HS-27A (cell line): ENCODE results near the gene TMEM11.
"Not testable (repeated sequence)": the region's sequence is repeated elsewhere in the genome, so short reads cannot be mapped to it uniquely, and the experiment has no call there.

ENCODE experiments used
- DNase-seq: peaks from one replicate; pipeline ENCODE4 v3.0.0-alpha.2; 2012; ENCODE audit warnings: low read depth, missing footprints

TMEM11 gene

GRCh38 chr17:21210411-21211076 lies 3.4 kb downstream of the TMEM11 start:
- DNase-seq, result no peak

- DNase-seq, result no peak
These were observed 4.3 kb downstream of the TMEM11 start for GRCh38 chr17:21209511-21210175.

- DNase-seq, result no peak
These were observed 5.6 kb downstream of the TMEM11 start for GRCh38 chr17:21208352-21208751.

- no peak for DNase-seq
These were observed 9.0 kb downstream of the TMEM11 start for GRCh38 chr17:21204935-21205334.

- DNase-seq, result no peak
These were observed 11.4 kb downstream of the TMEM11 start for GRCh38 chr17:21202512-21202911.

- no peak for DNase-seq
These were observed 12.1 kb downstream of the TMEM11 start for GRCh38 chr17:21201874-21202273.

- no peak for DNase-seq
These were observed 12.7 kb downstream of the TMEM11 start for GRCh38 chr17:21201298-21201595.

GRCh38 chr17:21200590-21201297 lies 13.2 kb downstream of the TMEM11 start:
- DNase-seq, result no peak

- no peak for DNase-seq
These were observed 14.1 kb downstream of the TMEM11 start for GRCh38 chr17:21199856-21200255.

- DNase-seq, result no peak
These were observed 14.7 kb downstream of the TMEM11 start for GRCh38 chr17:21199311-21199710.

GRCh38 chr17:21198411-21198810 lies 15.6 kb downstream of the TMEM11 start:
- DNase-seq, result no peak

GRCh38 chr17:21196126-21196525 lies 17.8 kb downstream of the TMEM11 start:
- DNase-seq, result no peak

GRCh38 chr17:21194703-21195102 lies 19.3 kb downstream of the TMEM11 start:
- DNase-seq, result no peak

GRCh38 chr17:21194226-21194625 lies 19.7 kb downstream of the TMEM11 start:
- DNase-seq, result no peak

- no peak for DNase-seq
These were observed 20.9 kb downstream of the TMEM11 start for GRCh38 chr17:21193031-21193430.

GRCh38 chr17:21192414-21192813 lies 21.5 kb downstream of the TMEM11 start:
- DNase-seq, result not testable (repeated sequence)

- no peak for DNase-seq
These were observed 22.3 kb downstream of the TMEM11 start for GRCh38 chr17:21191698-21192097.

- no peak for DNase-seq
These were observed 23.9 kb downstream of the TMEM11 start for GRCh38 chr17:21190078-21190477.

GRCh38 chr17:21189361-21189760 lies 24.6 kb downstream of the TMEM11 start:
- DNase-seq, result no peak

GRCh38 chr17:21186399-21187187 lies 27.4 kb downstream of the TMEM11 start:
- DNase-seq, result no peak

GRCh38 chr17:21185061-21185460 lies 28.9 kb downstream of the TMEM11 start:
- DNase-seq, result no peak

GRCh38 chr17:21184570-21184969 lies 29.4 kb downstream of the TMEM11 start:
- DNase-seq, result no peak

GRCh38 chr17:21183468-21183867 lies 30.5 kb downstream of the TMEM11 start:
- no peak for DNase-seq
